DND-41 (cell line): ENCODE data around the gene GPS2.

Experiments used
- CTCF ChIP-seq: IDR thresholded peaks from 2 replicates; pipeline ENCODE4 v1.5.1; 2012; ENCODE audit warnings: borderline replicate concordance, low read length, moderate library complexity, mild to moderate bottlenecking; ENCODE audit not compliant: poor library complexity, severe bottlenecking; ENCODE audit errors: extremely low read depth
- EZH2 ChIP-seq: IDR thresholded peaks from 3 replicates; pipeline ENCODE4 v1.6.1; 2012; ENCODE audit warnings: borderline replicate concordance, low read depth, mild to moderate bottlenecking, moderate library complexity, low read length, inconsistent platforms; ENCODE audit not compliant: severe bottlenecking

DNA sequence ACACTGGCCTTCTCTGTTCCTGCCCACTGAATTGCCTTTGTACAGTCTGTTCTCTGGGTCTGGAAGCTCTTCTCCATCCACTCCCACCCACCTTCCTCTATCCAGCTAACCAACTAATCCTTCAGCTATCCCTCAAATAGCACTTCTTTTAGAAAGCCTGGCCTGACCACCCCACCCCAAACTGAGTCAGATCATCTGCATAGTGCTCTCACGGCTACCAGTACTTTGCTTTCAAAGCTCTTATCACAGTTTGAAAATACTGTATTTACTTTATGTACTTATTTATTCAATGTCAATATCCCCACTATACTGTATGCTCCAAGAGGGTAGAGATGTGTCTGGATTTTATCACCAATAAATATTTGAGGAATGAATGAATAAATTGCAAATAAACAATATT lies 48.4 kb downstream of the GPS2 start:
- TF ChIP-seq EZH2 (no peak), CTCF (no peak)
